SU-DHL-6 (cell line): Measurements from ENCODE around the gene HMCES.

Experiments
- CTCF ChIP-seq: fragments of 200-600 bp; sonication (generic); IDR thresholded peaks from one replicate; pipeline ENCODE4 v1.5.1; 2017; ENCODE audit warnings: antibody characterized with exemption, mild to moderate bottlenecking, low read length, moderate library complexity; ENCODE audit not compliant: insufficient read depth, poor library complexity, severe bottlenecking
- EZH2phosphoT487 ChIP-seq: fragments of 200-600 bp; sonication (generic), shearing (Covaris generic); conservative IDR thresholded peaks from 2 replicates; pipeline ENCODE4 v1.6.1; 2018; ENCODE audit warnings: mild to moderate bottlenecking, antibody characterized with exemption, low read length, moderate library complexity, mixed read lengths

GRCh38 chr3:129235344-129235917 lies 43.2 kb upstream of the HMCES start:
- TF ChIP-seq CTCF (no peak), EZH2phosphoT487 (no peak)
